D721Med (cell line): ENCODE data around the gene IPO4.

Experiments used
- DNase-seq: peaks from one replicate; pipeline ENCODE4 v3.0.0; 2011; ENCODE audit warnings: low spot score; ENCODE audit not compliant: insufficient read length
- FAIRE-seq: peaks from 2 replicates; lab custom pipeline; 2011; peaks lifted over from hg19 to GRCh38; lab: Jason Lieb, UNC
- TF ChIP-seq, protein P1 (sequence below): IDR thresholded peaks from 2 replicates; pipeline ENCODE4 v1.5.1; 2012; ENCODE audit warnings: mild to moderate bottlenecking, control low read depth; ENCODE audit not compliant: insufficient read depth; ENCODE audit errors: missing control alignments

The IPO4 gene

DNA sequence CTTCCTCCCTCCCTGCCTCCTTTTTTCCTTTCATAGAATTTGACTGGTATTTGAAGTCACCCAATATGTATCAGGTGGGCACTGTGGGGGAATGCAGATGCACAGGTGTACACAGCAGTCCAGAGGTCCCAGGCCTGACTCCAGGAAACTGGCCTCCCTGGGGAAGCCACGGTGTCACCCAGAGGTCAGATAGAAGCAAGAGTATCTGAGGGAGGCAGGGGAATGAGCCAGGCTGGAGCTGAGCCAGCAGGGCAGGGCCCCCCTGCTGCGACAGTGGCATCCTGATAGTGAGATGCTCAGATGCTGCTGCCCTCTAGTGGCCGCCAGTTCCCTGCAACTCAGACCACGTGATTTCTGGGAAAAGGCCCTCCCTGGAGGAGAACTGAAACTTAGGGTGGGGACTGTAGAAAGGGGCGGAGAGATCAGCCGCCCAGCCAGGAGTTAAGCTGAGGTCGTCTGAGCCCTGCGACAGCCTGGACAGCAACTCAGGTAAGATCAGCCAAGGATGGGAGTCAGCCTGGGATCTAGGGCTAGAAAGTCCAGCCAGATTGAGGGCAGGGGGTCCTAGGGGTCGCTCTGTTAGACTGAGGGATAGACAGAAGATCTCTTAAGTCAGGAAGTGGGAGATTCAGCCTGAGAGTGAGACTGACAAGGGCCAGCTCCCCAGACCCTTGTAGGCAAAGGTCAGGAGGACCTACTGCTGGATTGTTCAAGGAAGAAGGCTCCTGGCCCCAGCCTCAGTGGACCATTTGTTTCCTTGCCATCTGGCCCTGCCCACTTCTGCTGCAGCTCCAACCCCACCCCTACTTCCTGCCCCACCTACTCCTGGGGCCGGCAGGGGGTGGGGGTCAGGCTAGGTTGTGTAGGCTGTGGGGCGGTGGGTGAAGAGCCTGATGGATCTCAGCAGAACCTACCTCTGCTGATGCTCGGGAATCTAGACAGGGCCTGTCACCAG, 27.5 kb downstream of the IPO4 start, which contains the start of gene IRF9:
Gene IRF9 (plus strand): TSS at position 416 of the 955 bp plus-strand sequence. CDS start 880 bp downstream, outside the sequence.
- FAIRE-seq = no peak
- TF ChIP-seq, protein P1, sequence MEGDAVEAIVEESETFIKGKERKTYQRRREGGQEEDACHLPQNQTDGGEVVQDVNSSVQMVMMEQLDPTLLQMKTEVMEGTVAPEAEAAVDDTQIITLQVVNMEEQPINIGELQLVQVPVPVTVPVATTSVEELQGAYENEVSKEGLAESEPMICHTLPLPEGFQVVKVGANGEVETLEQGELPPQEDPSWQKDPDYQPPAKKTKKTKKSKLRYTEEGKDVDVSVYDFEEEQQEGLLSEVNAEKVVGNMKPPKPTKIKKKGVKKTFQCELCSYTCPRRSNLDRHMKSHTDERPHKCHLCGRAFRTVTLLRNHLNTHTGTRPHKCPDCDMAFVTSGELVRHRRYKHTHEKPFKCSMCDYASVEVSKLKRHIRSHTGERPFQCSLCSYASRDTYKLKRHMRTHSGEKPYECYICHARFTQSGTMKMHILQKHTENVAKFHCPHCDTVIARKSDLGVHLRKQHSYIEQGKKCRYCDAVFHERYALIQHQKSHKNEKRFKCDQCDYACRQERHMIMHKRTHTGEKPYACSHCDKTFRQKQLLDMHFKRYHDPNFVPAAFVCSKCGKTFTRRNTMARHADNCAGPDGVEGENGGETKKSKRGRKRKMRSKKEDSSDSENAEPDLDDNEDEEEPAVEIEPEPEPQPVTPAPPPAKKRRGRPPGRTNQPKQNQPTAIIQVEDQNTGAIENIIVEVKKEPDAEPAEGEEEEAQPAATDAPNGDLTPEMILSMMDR = peak; percentile 91
- DNase-seq = peak; percentile 96

DNA sequence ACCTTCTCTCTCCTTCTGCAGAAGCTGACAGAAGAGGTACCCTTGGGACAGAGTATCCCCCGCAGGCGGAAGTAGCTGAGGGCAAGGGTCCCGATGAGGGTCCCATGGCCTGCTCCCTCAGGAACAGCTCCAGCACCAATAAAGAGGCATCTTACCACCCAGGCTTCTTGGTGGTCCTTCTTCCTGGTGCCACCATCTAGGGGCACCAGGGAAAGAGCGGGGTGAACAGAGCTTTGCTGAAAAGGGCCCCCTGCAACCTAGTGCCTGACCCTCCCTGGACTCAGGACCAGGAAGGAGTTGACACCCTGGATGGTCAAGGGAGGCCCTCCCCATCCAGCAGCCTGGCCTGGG, 28.1 kb downstream of the IPO4 start:
- TF ChIP-seq, protein P1 = no peak
- DNase-seq (no peak), FAIRE-seq (no peak)

DNA sequence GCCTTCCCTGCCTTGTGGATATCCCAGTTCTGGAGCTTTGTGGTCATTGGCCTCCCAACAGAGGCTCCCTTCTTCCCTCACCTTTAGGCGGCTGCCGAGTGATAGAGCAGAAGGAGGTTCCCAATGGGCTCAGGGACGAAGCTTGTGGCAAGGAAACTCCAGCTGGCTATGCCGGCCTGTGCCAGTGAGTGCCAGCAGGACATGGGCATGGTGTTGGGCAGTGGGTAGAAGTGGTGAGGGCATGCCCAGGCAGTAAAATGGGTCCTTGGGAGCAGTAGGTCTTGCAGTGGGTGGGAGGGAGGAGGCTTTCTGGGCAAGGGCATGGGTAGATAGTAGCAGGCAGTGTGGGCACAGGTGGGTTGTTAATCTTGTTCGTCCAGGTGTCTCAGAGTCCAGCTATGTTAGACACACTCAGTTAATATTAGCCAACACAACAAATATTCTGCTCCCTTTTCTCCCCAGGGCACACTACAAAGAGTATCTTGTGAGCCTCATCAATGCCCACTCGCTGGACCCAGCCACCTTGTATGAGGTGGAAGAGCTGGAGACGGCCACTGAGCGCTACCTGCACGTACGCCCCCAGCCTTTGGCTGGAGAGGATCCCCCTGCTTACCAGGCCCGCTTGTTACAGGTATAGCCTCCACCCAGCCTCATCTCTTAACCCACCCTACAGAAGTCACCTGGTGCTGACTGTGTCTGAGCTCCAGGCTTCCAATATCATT, 28.7 kb downstream of the IPO4 start:
- FAIRE-seq = no peak
- TF ChIP-seq, protein P1 = no peak

DNA sequence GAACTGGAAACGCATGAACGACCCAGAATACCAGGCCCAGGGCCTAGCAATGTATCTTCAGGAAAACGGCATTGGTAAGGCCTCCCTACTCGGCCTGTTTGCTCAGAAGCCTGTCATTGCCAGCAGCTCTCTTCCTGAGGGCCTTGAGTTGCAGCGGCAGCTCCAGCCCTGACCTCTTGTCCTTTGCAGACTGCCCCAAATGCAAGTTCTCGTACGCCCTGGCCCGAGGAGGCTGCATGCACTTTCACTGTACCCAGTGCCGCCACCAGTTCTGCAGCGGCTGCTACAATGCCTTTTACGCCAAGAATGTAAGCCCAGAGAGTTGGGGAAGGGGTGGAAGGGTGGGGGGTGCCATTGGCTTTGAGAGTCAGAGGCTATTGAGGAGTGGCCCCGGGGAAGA, 31.3 kb downstream of the IPO4 start:
- FAIRE-seq (no peak), DNase-seq (no peak)
- TF ChIP-seq, protein P1 = no peak

More for the DNA sequence above, 28.7 kb downstream of the IPO4 start:
- DNase-seq = no peak

DNA sequence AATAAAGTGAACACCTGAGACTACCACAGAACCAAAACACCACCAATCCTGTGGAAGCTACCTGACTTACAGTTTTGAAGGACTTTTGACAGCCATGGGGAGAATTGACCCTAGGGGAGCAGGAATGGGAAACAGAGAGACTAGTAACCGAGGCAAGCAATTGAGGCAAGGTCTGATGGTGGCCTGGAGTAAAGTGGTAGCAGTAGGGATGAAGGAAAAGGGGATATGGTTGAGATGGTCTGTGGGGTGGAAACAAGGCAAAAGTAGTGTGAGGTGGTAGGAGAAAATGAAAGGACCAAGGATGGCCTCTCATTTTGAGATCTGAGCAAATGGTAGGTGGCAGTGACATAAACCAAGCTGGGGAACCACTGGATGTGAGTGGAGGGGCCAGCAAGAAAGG, 31.8 kb downstream of the IPO4 start:
- FAIRE-seq (no peak), DNase-seq (no peak)
- TF ChIP-seq, protein P1 = no peak

DNA sequence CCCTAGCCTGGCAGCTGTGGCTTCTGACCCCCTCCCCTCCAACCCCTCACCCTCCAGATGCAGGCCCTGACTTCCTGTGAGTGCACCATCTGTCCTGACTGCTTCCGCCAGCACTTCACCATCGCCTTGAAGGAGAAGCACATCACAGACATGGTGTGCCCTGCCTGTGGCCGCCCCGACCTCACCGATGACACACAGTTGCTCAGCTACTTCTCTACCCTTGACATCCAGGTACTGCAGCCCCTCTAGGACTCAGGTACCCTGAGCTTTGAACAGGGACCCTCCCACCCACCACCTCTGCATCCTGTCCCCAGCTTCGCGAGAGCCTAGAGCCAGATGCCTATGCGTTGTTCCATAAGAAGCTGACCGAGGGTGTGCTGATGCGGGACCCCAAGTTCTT, 33.5 kb downstream of the IPO4 start:
- FAIRE-seq = no peak
- TF ChIP-seq, protein P1 = no peak
- no peak for DNase-seq
